Measurements from ENCODE around the gene PKD2L2.
"Not testable (repeated sequence)": the region's sequence is repeated elsewhere in the genome, so short reads cannot be mapped to it uniquely, and the experiment has no call there.

Gene PKD2L2

GRCh38 chr5:137957948-137958347, 68.7 kb downstream of the PKD2L2 start:
- no peak for DNase-seq (ENCODE audit: low read depth in 2 of 2)

GRCh38 chr5:137959488-137959887, 70.2 kb downstream of the PKD2L2 start:
- no peak for DNase-seq (ENCODE audit: low read depth in 2 of 2)

GRCh38 chr5:137960141-137960540, 70.9 kb downstream of the PKD2L2 start:
- no peak for DNase-seq (ENCODE audit: low read depth in 2 of 2)

GRCh38 chr5:137960819-137961218, 71.6 kb downstream of the PKD2L2 start:
- no peak for DNase-seq (ENCODE audit: low read depth in 2 of 2)

- not testable (repeated sequence) for DNase-seq (ENCODE audit: low read depth in 2 of 2)
Observed at GRCh38 chr5:137970384-137970783, 81.1 kb downstream of the PKD2L2 start.

- no peak for DNase-seq (ENCODE audit: low read depth in 2 of 2)
Observed at GRCh38 chr5:137975208-137975607, 86.0 kb downstream of the PKD2L2 start.

- DNase-seq (ENCODE audit: low read depth in 2 of 2): no peak
Observed at GRCh38 chr5:137989419-137989818, 100.2 kb downstream of the PKD2L2 start.
